ENCODE results near the gene ITPR3. TPM values are rescaled to one million over a fixed set of nuclear protein-coding genes. Genes with fewer than 3 reads are reported as not detected.

The ITPR3 gene
- total RNA-seq, 3 donors from 2014 or later (not counting 1 experiment from before 2014, with no cell fraction given), result 45.5 to 66.7 (median 46.0) TPM

GRCh38 chr6:33697845-33698244 is 76.7 kb downstream of the ITPR3 start:
- Histone ChIP-seq H3K9me3 (ENCODE audit: control insufficient read depth, insufficient read depth, low read length) (no peaks in the 10 kb centered on the region), H3K4me3 (ENCODE audit: low read length) (no peak overlapping the region), H3K4me1 (ENCODE audit: control insufficient read depth, insufficient read depth, low read length) (peaks cover 52% of the 10 kb centered on the region), H3K27ac (ENCODE audit: low read length) (no peak overlapping the region), H3K36me3 (ENCODE audit: control insufficient read depth, insufficient read depth, low read length) (peaks cover 39% of the 10 kb centered on the region), H3K27me3 (ENCODE audit: control insufficient read depth, insufficient read depth, low read length) (no peaks in the 10 kb centered on the region)
- ATAC-seq (no peak), DNase-seq (no peak)
- H3K4me3 Mint-ChIP-seq, result no peak overlapping the region
- no peaks in the 10 kb centered on the region for H3K36me3 Mint-ChIP-seq
- H3K27me3 Mint-ChIP-seq (ENCODE audit: low read depth in 2 of 2), result no peaks in the 10 kb centered on the region
- H3K27ac Mint-ChIP-seq, result peak overlapping the region; percentile 96 to 98
- H3K9me3 Mint-ChIP-seq, result no peaks in the 10 kb centered on the region
- WGBS (ENCODE audit: insufficient coverage), result 97% methylated on average over 10 of the region's 10 CpGs
- intact Hi-C loops (cut with micrococcal nuclease), result no loop called here
- TF ChIP-seq CTCF (IDR thresholded peaks at IDR 0.05), result no peak
- H3K4me1 Mint-ChIP-seq, result peaks cover 20 to 27% of the 10 kb centered on the region in 2 donors

GRCh38 chr6:33698494-33698893 is 77.4 kb downstream of the ITPR3 start:
- no peak overlapping the region for H3K4me3 ChIP-seq (ENCODE audit: low read length)
- Mint-ChIP-seq H3K9me3 (no peaks in the 10 kb centered on the region), H3K36me3 (no peaks in the 10 kb centered on the region), H3K4me1 (peaks cover 13 to 21% of the 10 kb centered on the region in 2 donors), H3K4me3 (no peak overlapping the region), H3K27me3 (ENCODE audit: low read depth in 2 of 2) (no peaks in the 10 kb centered on the region), H3K27ac (no peak overlapping the region)
- H3K36me3 ChIP-seq (ENCODE audit: control insufficient read depth, insufficient read depth, low read length), result peaks cover 36% of the 10 kb centered on the region
- intact Hi-C loops (cut with micrococcal nuclease), result no loop called here
- no peaks in the 10 kb centered on the region for H3K9me3 ChIP-seq (ENCODE audit: control insufficient read depth, insufficient read depth, low read length)
- no peak for TF ChIP-seq CTCF (IDR thresholded peaks at IDR 0.05)
- H3K4me1 ChIP-seq (ENCODE audit: control insufficient read depth, insufficient read depth, low read length), result peaks cover 45% of the 10 kb centered on the region
- no peaks in the 10 kb centered on the region for H3K27me3 ChIP-seq (ENCODE audit: control insufficient read depth, insufficient read depth, low read length)
- DNase-seq (peak in 1 of 2 donors; percentile 29), ATAC-seq (no peak)
- WGBS (ENCODE audit: insufficient coverage), result 81% methylated on average over 8 of the region's 10 CpGs
- H3K27ac ChIP-seq (ENCODE audit: low read length), result no peak overlapping the region

- Mint-ChIP-seq H3K27me3 (ENCODE audit: low read depth in 2 of 2) (no peaks in the 10 kb centered on the region), H3K9me3 (no peaks in the 10 kb centered on the region), H3K4me3 (no peak overlapping the region), H3K36me3 (no peaks in the 10 kb centered on the region), H3K4me1 (peaks cover 9 to 19% of the 10 kb centered on the region in 2 donors), H3K27ac (no peak overlapping the region)
- DNase-seq (no peak), ATAC-seq (no peak)
- intact Hi-C loops (cut with micrococcal nuclease), result no loop called here
- TF ChIP-seq CTCF (IDR thresholded peaks at IDR 0.05), result no peak
- Histone ChIP-seq H3K4me1 (ENCODE audit: control insufficient read depth, insufficient read depth, low read length) (peaks cover 39% of the 10 kb centered on the region), H3K36me3 (ENCODE audit: control insufficient read depth, insufficient read depth, low read length) (peaks cover 30% of the 10 kb centered on the region), H3K27ac (ENCODE audit: low read length) (no peak overlapping the region), H3K9me3 (ENCODE audit: control insufficient read depth, insufficient read depth, low read length) (no peaks in the 10 kb centered on the region), H3K4me3 (ENCODE audit: low read length) (no peak overlapping the region), H3K27me3 (ENCODE audit: control insufficient read depth, insufficient read depth, low read length) (no peaks in the 10 kb centered on the region)
- WGBS (ENCODE audit: insufficient coverage), result 82% methylated on average over 7 of the region's 8 CpGs
These were observed 78.0 kb downstream of the ITPR3 start for GRCh38 chr6:33699131-33699530.

- WGBS (ENCODE audit: insufficient coverage), result 79% methylated on average over 3 of the region's 5 CpGs
These were observed 78.6 kb downstream of the ITPR3 start for GRCh38 chr6:33699739-33700138.

More at GRCh38 chr6:33699739-33700138, 78.6 kb downstream of the ITPR3 start:
- Mint-ChIP-seq H3K27ac (peak overlapping the region in 1 of 2 donors; percentile 54), H3K4me1 (peaks cover 3 to 12% of the 10 kb centered on the region in 2 donors), H3K27me3 (ENCODE audit: low read depth in 2 of 2) (no peaks in the 10 kb centered on the region), H3K9me3 (no peaks in the 10 kb centered on the region), H3K36me3 (no peaks in the 10 kb centered on the region), H3K4me3 (no peak overlapping the region)
- peaks cover 30% of the 10 kb centered on the region for H3K36me3 ChIP-seq (ENCODE audit: control insufficient read depth, insufficient read depth, low read length)
- H3K4me1 ChIP-seq (ENCODE audit: control insufficient read depth, insufficient read depth, low read length), result peaks cover 33% of the 10 kb centered on the region
- intact Hi-C loops (cut with micrococcal nuclease), result loop anchor here (1.0 kb wide), 2 partner anchors 110 to 114 kb away; no protein-coding TSS in a partner anchor
- H3K27me3 ChIP-seq (ENCODE audit: control insufficient read depth, insufficient read depth, low read length), result no peaks in the 10 kb centered on the region
- ATAC-seq, result no peak
- no peaks in the 10 kb centered on the region for H3K9me3 ChIP-seq (ENCODE audit: control insufficient read depth, insufficient read depth, low read length)
- no peak overlapping the region for H3K27ac ChIP-seq (ENCODE audit: low read length)
- no peak overlapping the region for H3K4me3 ChIP-seq (ENCODE audit: low read length)
- no peak for TF ChIP-seq CTCF (IDR thresholded peaks at IDR 0.05)
- DNase-seq, result no peak

Measured in natural killer cell (primary cell).